Activated gamma-delta T cell (primary cell): Measurements from ENCODE around the gene ITGBL1.

Source experiments
- DNase-seq: peaks from one replicate; lab custom pipeline; 2025; lab: John Stamatoyannopoulos, UW

The ITGBL1 gene

DNA sequence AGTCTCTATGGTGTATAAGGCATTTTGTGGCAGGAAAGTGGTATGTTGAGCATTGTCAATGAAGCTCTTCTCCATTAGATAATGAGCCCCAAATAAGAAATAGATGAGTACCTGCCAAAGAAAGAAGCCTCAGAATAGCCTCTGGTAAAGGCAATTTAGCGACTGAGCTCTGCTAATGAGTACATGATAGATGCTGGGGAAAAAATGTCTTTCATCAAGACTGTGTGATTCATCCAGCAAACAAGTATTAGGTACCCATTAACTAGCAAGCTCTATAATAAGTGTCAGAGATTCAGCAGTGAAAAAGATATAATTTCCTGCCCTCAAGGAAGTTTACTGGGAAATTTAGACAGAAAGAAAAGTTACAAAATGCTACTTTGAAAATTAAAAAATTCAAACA is 294.6 kb downstream of the ITGBL1 start:
- no peak for DNase-seq

DNA sequence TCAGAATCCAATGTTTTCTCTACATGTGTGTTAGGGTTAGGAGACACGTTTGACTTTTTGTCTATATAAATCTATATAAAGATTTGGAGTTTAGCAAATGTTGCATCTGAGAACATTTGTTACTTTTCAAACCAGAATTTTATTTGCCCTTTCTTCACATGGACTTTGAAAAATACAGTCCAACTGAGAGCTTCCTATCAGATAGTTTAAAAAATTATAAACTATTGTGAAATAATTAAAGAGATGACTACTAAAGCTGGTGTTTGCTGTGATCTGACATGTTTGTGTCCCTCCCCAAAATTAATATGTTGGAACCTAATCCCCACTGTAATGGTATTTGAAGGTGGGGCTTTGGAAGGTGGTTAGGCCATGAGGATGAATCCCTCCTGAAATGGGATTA is 297.1 kb downstream of the ITGBL1 start:
- DNase-seq = no peak

DNA sequence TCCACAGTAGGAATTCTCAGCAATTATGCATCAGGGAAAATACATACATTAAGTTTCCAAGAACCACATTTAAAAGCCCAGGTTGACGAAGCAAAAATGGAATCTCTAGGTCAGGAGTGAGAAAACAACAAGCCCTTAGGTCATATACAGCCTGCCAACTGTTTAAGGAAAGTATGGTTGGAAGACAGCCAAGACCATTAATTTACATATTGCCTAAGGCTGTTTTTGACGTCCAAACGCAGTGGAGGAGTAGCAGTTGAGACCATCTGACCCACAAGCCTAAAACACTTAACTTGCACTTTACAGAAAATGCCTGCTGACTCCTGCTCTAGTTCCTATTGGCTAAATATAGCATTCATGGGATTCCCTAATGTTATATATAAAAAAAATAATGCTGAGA is 299.0 kb downstream of the ITGBL1 start:
- no peak for DNase-seq

DNA sequence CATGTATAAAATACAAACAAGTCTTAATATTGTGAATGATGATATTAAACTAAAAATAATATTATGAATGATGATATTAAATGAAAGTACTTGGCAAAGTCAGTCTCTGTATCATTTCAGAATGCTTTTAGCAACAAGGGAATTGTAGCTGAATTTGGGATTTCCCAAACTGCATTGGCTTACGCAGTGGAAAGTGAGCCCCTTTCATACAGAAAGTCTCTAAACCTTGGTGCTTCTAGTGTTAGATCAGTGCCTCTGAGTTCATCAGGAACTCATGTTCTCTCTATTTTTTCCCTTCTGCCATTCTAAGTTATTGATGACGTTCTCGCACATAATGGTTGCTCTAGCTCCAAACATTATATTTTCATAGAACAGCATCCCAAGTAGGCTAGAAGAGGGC is 300.0 kb downstream of the ITGBL1 start:
- DNase-seq = no peak

DNA sequence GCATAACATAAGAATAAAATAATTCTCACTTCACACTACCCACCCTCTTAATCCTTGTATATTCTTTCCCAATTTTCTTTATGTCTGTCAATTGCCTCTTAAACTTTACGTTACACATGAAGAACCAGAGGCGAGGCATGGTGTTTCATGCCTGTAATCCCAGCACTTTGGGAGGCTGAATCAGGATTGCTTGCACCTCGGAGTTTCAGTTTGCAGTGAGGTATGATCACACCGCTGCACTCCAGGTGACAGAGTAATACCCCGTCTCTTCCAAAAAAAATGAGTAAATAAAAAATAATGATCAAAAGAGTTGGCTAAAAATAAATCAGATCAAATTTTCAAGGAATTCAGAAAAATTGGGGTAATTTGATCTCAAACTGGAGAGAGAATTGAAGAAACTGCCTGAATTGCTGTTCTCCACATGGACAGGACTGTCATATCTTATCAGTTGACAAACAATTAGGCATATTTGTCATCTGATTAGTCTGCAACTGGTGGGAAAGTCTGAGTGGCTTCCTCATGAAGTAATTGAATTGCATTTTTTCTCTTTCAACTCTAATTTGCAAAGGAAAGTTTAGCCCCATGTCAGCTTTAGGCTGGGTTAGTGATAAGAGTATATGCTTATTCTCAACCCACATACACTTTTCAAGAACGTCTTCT is 302.9 kb downstream of the ITGBL1 start:
- DNase-seq = no peak

DNA sequence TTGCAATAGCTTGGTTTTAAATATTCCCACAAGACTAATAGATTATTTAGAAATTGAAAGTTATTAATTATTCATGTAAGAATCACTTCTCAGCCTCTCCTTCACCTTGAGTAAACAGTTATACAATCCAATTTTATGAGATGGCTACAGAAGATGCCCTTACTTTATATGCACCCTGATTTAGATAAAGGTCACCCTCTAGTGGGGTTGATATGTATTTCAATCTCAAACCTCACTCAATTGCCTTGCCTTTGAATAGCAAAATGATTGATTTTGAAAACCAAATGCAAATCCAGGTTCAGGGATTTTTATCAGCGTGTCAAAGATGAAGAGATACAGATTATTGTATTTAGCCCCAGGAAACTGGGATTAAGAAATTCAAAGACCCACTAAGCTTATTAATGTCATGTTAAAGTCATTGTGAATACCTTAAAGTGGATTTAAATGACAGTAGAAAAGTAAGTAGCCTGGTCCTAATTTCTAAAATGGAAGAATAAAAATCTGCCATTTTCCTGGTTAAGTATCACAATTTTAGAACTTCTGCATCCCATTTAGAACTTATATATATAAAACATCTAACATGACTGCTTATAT is 305.1 kb downstream of the ITGBL1 start:
- no peak for DNase-seq

DNA sequence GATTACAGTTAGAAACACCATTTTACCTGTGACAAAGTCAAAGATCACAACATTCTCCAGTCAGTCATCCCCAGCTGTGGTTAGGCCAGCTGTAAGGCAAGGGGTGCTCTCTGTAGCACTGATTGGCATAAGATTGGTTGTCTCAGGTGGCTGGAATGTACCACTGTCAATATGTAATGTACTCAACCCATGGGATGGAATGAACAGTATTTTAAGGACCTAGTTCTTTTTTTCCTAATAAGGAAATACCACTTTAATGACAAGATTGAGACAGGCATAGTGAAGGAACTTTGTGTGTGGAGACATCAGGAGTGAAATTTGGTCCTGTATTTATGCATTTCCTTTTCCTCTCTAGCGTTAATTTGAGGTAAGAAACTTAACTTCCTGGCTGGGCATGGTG is 310.7 kb downstream of the ITGBL1 start:
- no peak for DNase-seq
